Chondrocyte (in vitro differentiated cells): ENCODE data around the gene TUBB6. TPM values are rescaled to one million over a fixed set of nuclear protein-coding genes. Genes with fewer than 3 reads are reported as not detected.

ENCODE experiments used
- DNase-seq: peaks from one replicate; pipeline ENCODE4 v3.0.0; 2021; ENCODE audit warnings: mixed read lengths, low spot score
- H3K27ac Mint-ChIP-seq: one replicate; pipeline ENCODE4 v1.8.0; 2021; ENCODE audit warnings: mild to moderate bottlenecking, moderate library complexity, mixed read lengths; ENCODE audit not compliant: unreplicated experiment
- H3K27me3 Mint-ChIP-seq: 2 replicates; pipeline ENCODE4 v1.8.0; 2021; ENCODE audit warnings: low read depth, mixed read lengths
- H3K36me3 Mint-ChIP-seq: 2 replicates; pipeline ENCODE4 v1.8.0; 2021; ENCODE audit warnings: low read depth, mixed read lengths
- H3K4me1 Mint-ChIP-seq: 2 replicates; pipeline ENCODE4 v1.8.0; 2021; ENCODE audit warnings: low read depth, mild to moderate bottlenecking, mixed read lengths
- H3K4me3 Mint-ChIP-seq: one replicate; pipeline ENCODE4 v1.8.0; 2021; ENCODE audit warnings: mild to moderate bottlenecking, moderate library complexity, mixed read lengths; ENCODE audit not compliant: unreplicated experiment
- H3K9me3 Mint-ChIP-seq: 2 replicates; pipeline ENCODE4 v1.8.0; 2021; ENCODE audit warnings: low read depth, mixed read lengths
- total RNA-seq: library from RNA; stranded (reverse); gene quantifications from 3 replicates; pipeline ENCODE4 v1.2.1, GENCODE V29; 2021
- TF ChIP-seq, protein P1 (sequence below): fragments of 200-600 bp; sonication (generic); IDR thresholded peaks from 2 replicates; pipeline ENCODE4 v1.5.0; 2021; ENCODE audit warnings: antibody characterized with exemption, mild to moderate bottlenecking, moderate library complexity

Gene TUBB6
- total RNA-seq, 1 donor from 2014 or later = 198 TPM

DNA sequence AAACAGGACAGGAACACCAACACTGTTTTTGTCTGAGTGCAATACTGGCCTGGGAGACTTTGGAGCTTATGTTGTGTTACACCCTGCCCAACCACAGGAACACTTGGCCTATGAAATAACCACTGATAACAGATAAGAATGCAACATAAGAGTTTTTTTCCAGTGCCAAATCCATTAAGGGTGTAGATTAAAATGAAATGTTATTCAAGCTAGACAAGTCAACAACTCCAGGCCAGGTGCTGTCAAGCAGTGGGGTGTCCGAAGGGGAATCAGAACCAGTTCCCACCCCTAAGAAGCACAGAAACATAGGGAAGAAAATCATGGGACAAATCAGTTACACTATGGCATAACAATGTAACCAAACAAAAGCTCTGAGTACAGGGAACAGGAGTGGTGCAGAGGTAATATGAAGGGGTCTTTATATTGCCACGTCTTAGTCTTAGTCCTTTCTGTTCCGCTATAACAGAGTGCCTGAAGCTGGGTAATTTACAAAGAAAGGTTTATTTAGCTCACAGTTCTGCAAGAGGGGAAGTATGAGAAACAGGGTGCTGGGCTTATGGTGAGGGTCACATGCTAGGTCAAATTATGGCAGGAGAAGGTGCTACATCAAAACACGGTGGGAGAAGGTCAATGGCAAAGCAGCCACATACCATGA, 65.2 kb downstream of the TUBB6 start:
- Mint-ChIP-seq H3K4me3 (no peak overlapping the region), H3K9me3 (no peaks in the 10 kb centered on the region), H3K27me3 (no peaks in the 10 kb centered on the region), H3K27ac (no peak overlapping the region), H3K4me1 (peaks cover 46% of the 10 kb centered on the region), H3K36me3 (peaks cover 2% of the 10 kb centered on the region)
- no peak for DNase-seq
- TF ChIP-seq, protein P1, sequence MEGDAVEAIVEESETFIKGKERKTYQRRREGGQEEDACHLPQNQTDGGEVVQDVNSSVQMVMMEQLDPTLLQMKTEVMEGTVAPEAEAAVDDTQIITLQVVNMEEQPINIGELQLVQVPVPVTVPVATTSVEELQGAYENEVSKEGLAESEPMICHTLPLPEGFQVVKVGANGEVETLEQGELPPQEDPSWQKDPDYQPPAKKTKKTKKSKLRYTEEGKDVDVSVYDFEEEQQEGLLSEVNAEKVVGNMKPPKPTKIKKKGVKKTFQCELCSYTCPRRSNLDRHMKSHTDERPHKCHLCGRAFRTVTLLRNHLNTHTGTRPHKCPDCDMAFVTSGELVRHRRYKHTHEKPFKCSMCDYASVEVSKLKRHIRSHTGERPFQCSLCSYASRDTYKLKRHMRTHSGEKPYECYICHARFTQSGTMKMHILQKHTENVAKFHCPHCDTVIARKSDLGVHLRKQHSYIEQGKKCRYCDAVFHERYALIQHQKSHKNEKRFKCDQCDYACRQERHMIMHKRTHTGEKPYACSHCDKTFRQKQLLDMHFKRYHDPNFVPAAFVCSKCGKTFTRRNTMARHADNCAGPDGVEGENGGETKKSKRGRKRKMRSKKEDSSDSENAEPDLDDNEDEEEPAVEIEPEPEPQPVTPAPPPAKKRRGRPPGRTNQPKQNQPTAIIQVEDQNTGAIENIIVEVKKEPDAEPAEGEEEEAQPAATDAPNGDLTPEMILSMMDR = no peak

DNA sequence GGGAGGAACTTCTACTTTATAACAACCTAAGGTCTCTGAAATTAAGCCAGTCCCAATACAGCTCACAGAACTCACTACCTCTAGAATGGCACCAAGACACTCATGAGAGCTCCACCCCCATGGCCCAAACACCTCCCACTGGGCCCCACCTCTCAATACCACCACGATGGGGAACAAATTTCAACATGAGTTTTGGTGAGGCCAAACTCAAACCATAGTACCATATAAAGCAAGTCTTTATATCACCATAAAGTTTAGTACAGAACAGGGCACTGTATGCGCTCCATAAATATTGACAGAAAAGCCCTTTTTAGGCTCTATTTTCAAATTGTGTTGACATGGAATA, 65.7 kb downstream of the TUBB6 start:
- Mint-ChIP-seq H3K27ac (no peak overlapping the region), H3K36me3 (peaks cover 2% of the 10 kb centered on the region), H3K4me3 (no peak overlapping the region), H3K27me3 (no peaks in the 10 kb centered on the region), H3K9me3 (no peaks in the 10 kb centered on the region), H3K4me1 (peaks cover 46% of the 10 kb centered on the region)
- TF ChIP-seq, protein P1 = no peak
- no peak for DNase-seq

- Mint-ChIP-seq H3K9me3 (no peaks in the 10 kb centered on the region), H3K27me3 (no peaks in the 10 kb centered on the region), H3K27ac (peak overlapping the region; percentile 12), H3K4me3 (peak overlapping the region; percentile 25), H3K4me1 (peaks cover 46% of the 10 kb centered on the region), H3K36me3 (no peaks in the 10 kb centered on the region)
- TF ChIP-seq, protein P1 = no peak
- DNase-seq = no peak
Measured at GRCh38 chr18:12374401-12374800, 66.4 kb downstream of the TUBB6 start.

Other genes with a start within 250 kb of the TUBB6 start
- gene ANKRD62, start 214.4 kb upstream of the TUBB6 start, total RNA-seq = not detected in 3 replicates
- not detected in 3 replicates for gene CIDEA, start 53.9 kb upstream of the TUBB6 start, total RNA-seq
- gene AFG3L2, start 69.0 kb downstream of the TUBB6 start, total RNA-seq = 36.2 to 38.5 TPM (median 37.0 TPM) in 3 replicates
- 12.0 to 16.3 TPM (median 14.4 TPM) in 3 replicates for gene PRELID3A, start 99.7 kb downstream of the TUBB6 start, total RNA-seq